ENCODE results near the gene EPN2. TPM values are rescaled to one million over a fixed set of nuclear protein-coding genes. Genes with fewer than 3 reads are reported as not detected.

EPN2 gene
- polyA plus RNA-seq, 5 donors = 45.3 to 50.8 (median 50.3) TPM

- no peak for DNase-seq
Measured at GRCh38 chr17:19237389-19238166, 412 bp downstream of the EPN2 start.

GRCh38 chr17:19238167-19238505 is 970 bp downstream of the EPN2 start:
- DNase-seq = no peak

DNA sequence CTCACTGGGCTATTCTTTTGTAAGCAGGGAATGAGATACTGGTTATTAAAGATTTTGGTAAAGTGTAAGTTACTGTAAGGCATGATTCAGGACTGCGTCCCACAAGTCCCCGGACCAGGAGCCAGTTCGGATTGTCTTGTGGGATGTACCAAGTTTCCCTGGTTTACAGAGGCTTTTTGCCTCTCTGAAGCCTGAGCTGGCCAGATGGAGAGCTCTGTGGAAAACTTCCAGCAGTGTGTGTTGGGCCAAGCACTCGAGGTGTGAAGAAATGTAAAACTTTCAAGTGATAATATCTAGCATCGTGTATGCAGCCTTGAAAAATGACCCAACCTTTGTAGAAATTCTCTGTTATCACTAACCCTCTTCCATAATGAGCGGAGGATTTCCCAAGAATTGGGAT is 2.4 kb downstream of the EPN2 start:
- DNase-seq = no peak

DNA sequence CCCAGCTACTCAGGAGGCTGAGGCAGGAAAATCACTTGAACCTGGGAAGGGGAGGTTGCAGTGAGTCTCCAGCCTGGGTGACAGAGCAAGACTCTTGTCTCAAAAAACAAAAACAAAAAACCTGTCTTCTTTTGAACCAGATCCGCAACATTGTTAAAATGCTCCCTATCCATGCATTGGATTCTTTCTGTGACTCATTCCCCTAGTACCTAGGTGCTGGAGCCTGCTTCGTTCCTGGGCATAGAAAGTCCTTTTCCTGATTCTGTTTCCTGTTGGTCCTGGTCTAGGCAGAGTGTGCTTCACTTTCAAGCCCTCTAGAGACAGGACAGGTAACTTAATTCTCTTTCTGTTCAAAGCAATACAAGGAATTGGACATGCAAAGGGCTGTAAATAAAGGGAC is 5.2 kb downstream of the EPN2 start:
- no peak for DNase-seq

- DNase-seq = no peak
Measured at GRCh38 chr17:19242926-19243325, 5.8 kb downstream of the EPN2 start.

DNA sequence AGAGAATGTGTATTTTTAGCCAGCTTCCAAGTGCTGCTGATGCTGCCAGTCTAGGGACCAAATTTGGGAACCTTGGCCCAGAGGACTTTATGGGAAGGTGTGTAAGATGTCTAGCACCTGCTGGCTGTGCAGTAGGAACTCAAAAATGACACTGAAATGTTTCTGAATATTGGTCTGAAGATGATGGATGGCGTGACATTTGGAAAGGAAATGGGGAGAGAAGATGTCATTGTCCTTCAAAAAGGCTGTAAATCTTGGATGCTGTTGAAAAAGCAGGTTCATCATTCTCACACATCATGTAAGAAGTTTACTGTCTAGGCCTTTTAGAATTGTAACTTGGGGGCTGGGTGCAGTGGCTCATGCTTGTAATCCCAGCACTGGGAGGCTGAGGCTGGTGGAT is 6.7 kb downstream of the EPN2 start:
- no peak for DNase-seq

- no peak for DNase-seq
Measured at GRCh38 chr17:19244357-19244756, 7.2 kb downstream of the EPN2 start.

GRCh38 chr17:19244781-19245180 is 7.6 kb downstream of the EPN2 start:
- no peak for DNase-seq

DNA sequence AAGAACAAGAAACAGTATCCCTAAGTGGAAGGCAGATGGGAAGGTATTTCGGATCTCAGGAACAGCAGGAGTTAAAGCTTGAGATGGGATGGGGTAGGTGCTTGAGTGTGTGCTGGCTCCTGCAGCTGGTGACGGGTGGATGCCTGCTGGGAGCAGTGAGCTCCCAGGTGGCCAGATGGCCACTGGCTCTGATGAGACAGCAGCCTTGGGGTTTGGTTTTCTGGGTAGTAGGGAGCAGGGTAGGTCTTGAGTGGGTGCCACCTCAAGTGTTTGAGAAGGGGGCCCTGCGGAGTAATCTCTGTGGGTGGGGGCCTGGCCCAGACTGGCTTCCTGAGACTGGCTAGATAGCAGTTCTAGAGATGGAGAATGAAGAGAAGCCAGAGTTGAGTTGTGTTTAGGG is 10.3 kb downstream of the EPN2 start:
- no peak for DNase-seq

GRCh38 chr17:19248151-19248927 is 11.2 kb downstream of the EPN2 start:
- no peak for DNase-seq

- DNase-seq = no peak
Measured at GRCh38 chr17:19248928-19249574, 11.9 kb downstream of the EPN2 start.

DNA sequence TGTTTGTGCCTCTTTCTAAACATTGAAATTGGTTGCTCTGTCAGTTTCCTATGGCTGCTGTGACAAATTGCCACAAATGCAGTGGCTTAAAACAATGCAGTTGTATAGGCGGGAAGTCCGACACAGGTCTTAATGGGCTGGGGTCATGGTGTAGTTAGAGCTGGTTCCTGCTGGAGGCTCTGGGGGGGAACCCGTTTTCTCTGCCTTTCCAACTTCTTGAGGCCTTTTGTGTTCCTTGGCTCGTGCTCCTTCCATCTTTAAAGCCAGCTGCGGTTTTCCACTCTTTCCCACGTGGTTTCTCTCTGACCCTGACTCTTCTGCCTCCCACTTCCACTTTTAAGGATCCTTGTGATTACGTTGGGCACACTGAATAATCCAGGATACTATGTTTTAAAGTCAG is 12.5 kb downstream of the EPN2 start:
- no peak for DNase-seq

DNA sequence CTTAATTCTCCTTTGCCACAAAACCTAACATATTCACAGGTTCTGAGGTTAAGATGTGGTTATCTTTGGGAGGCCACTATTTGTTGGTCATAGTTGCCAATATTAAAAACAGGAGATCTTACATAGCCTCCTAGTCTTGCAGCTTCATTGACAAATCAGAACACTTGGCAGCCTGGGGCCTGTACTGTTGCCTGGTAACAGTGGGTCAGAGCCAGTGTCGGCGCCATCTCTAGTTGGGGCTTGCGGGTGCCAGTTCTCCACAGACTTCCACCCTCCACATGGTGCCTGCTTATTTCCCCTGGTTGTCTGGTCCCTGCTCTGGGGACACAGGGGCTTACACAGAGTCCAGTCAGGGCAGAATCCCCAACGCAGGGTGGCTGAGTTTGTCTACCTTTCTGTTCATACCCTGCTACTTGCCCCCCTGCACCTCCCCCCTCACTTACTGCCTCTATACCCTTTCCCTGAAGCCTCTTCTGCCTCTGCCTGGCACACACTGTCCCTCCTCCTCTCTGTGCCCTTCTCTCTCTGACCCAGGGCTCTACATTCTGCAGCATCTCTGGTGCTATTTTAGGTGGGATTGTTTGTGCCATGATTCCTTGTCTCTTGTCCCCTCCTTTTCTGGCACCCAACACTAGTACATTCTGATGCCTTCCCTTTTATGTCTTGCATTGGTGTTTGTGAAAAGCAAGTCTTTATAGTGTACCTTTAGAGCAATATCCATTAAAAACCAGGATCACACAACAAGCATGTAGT is 13.4 kb downstream of the EPN2 start:
- no peak for DNase-seq

DNA sequence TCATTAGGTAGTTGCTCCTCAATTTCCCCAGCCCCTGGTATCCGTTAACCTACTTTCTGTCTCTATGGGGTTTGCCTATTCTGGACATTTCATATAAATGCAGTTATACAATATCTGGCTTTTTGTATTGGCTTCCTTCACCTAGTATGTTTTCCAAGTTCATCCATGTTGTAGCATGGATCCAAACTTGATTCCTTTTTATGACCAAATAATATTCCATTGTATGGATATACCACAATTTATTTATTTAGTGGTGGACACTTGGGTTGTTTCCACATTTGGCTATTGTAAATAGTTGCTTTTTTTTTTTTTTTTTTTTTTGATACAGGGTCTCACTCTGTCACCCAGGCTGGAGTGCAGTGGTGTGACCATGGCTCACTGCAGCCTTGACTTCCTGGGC is 15.9 kb downstream of the EPN2 start:
- no peak for DNase-seq

- DNase-seq = no peak
Measured at GRCh38 chr17:19254651-19255050, 17.5 kb downstream of the EPN2 start.

DNA sequence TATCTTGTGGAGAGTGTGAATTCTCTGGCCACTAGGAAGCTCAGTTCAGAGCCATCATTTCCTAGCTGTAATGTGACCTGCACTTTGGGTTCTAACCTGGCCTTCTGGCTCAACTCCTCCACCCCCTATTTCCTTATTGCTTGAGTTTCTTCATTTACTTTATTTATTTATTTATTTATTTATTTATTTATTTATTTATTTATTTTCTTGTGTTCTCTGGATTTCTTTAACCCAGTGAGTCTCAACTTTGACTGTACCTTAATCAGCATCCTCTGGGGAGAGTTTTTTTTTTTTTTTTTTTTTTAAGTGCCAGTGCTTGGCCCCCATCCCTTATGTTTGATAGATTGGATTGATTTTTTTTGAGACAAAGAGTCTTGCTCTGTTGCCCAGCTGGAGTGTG is 18.1 kb downstream of the EPN2 start:
- DNase-seq = no peak

GRCh38 chr17:19258371-19258770 is 21.2 kb downstream of the EPN2 start:
- DNase-seq = no peak

DNA sequence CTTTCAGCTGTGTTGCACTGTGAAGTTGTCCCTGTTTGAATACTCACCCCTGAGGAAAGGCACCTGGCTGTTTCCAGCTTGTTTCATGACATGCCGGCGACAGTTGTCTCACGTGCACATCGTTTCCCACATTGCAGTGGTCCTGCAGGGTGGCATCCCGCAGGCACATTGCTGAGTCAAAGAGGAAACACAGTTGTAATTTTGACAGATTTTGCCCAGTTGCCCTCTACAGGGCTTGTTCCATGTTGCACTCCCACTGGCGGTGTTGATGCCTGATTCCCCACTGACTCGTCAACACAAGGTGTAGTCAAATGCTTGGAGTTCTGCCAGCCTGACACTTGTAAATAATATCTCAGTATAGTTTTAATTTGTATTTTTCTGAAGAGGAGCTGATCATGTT is 23.8 kb downstream of the EPN2 start:
- no peak for DNase-seq

GRCh38 chr17:19261426-19261825 is 24.3 kb downstream of the EPN2 start:
- no peak for DNase-seq

- DNase-seq = no peak
Measured at GRCh38 chr17:19262650-19263631, 25.8 kb downstream of the EPN2 start.

- no peak for DNase-seq
Measured at GRCh38 chr17:19263641-19264051, 26.5 kb downstream of the EPN2 start.
